HepG2 (cell line): Measurements from ENCODE around the gene STX1B. TPM values are rescaled to one million over a fixed set of nuclear protein-coding genes. Genes with fewer than 3 reads are reported as not detected.

Experiments
- ARNT2 ChIP-seq: sonication (generic); formaldehyde crosslinking; IDR thresholded peaks from 2 replicates; pipeline ENCODE4 v1.8.0; 2022; ENCODE audit warnings: mild to moderate bottlenecking, low read depth, missing genetic modification reagents, moderate library complexity
- ASH2L ChIP-seq: fragments of 300-600, 200-600 bp; sonication (generic); IDR thresholded peaks from 2 replicates; pipeline ENCODE4 v1.7.0; 2017; ENCODE audit warnings: low read depth, mild to moderate bottlenecking, moderate library complexity, mixed read lengths, low read length; ENCODE audit not compliant: insufficient read length
- ELF3 ChIP-seq: IDR thresholded peaks from 2 replicates; pipeline ENCODE4 v1.6.1; 2016; ENCODE audit warnings: missing genetic modification reagents, missing compliant biosample characterization
- ETV6 ChIP-seq: sonication (generic); formaldehyde crosslinking; conservative IDR thresholded peaks from 2 replicates; pipeline ENCODE4 v1.4.0; 2020; ENCODE audit warnings: missing genetic modification reagents
- GABPA ChIP-seq, 2 experiments: IDR thresholded peaks; 2 replicates each; pipeline ENCODE4 v1.6.1; 2011 to 2016; ENCODE audit warnings: low read depth in 2 of 2, low read length in 1 of 2, missing biosample characterization in 1 of 2, missing genetic modification characterization in 1 of 2
- JUN ChIP-seq: sonication (generic); formaldehyde crosslinking; IDR thresholded peaks from 2 replicates; pipeline ENCODE4 v1.4.0; 2020; ENCODE audit warnings: mild to moderate bottlenecking, missing genetic modification reagents
- MEIS1 ChIP-seq: sonication (generic); formaldehyde crosslinking; IDR thresholded peaks from 2 replicates; pipeline ENCODE4 v1.9.0; 2021; ENCODE audit warnings: mild to moderate bottlenecking, missing genetic modification reagents, moderate library complexity, borderline replicate concordance
- NFE2L2 ChIP-seq: fragments of 150-350 bp; IDR thresholded peaks from 2 replicates; pipeline ENCODE4 v1.6.1; 2014; ENCODE audit warnings: low read length
- NFYB ChIP-seq: sonication (generic); formaldehyde crosslinking; IDR thresholded peaks from 2 replicates; pipeline ENCODE4 v1.4.0; 2020; ENCODE audit warnings: missing genetic modification reagents
- NFYC ChIP-seq: IDR thresholded peaks from 2 replicates; pipeline ENCODE4 v1.6.1; 2016; ENCODE audit warnings: missing genetic modification reagents, missing compliant biosample characterization
- PBX2 ChIP-seq: IDR thresholded peaks from 2 replicates; pipeline ENCODE4 v1.6.1; 2016; ENCODE audit warnings: control low read depth
- PHF5A ChIP-seq: IDR thresholded peaks from one replicate; pipeline ENCODE4 v1.6.1; 2018; ENCODE audit warnings: low read depth, missing genetic modification reagents; ENCODE audit not compliant: unreplicated experiment
- REL ChIP-seq: sonication (generic); formaldehyde crosslinking; conservative IDR thresholded peaks from 2 replicates; pipeline ENCODE4 v1.8.0; 2022; ENCODE audit warnings: mild to moderate bottlenecking, missing genetic modification reagents, moderate library complexity
- SP2 ChIP-seq: sonication (generic); formaldehyde crosslinking; IDR thresholded peaks from 2 replicates; pipeline ENCODE4 v1.5.1; 2020; ENCODE audit warnings: mild to moderate bottlenecking, missing genetic modification reagents
- SRSF9 ChIP-seq: fragments of 200-400 bp; formaldehyde crosslinking; IDR thresholded peaks from 2 replicates; pipeline ENCODE4 v1.6.1; 2018; ENCODE audit warnings: borderline replicate concordance, mild to moderate bottlenecking, low read depth, low read length; ENCODE audit not compliant: insufficient read depth, poor library complexity, severe bottlenecking
- TSC22D2 ChIP-seq: sonication (generic); formaldehyde crosslinking; IDR thresholded peaks from 2 replicates; pipeline ENCODE4 v1.5.1; 2020; ENCODE audit warnings: missing genetic modification reagents, mild to moderate bottlenecking, borderline replicate concordance
- ZBTB38 ChIP-seq: sonication (generic); formaldehyde crosslinking; IDR thresholded peaks from 2 replicates; pipeline ENCODE4 v1.5.1; 2020; ENCODE audit warnings: mild to moderate bottlenecking, missing genetic modification reagents
- ZFP36L2 ChIP-seq: sonication (generic); formaldehyde crosslinking; IDR thresholded peaks from 2 replicates; pipeline ENCODE4 v1.4.0; 2020; ENCODE audit warnings: missing genetic modification reagents
- ZHX2 ChIP-seq, 2 experiments: sonication (generic) in 1 of 2; formaldehyde crosslinking in 1 of 2; IDR thresholded peaks; 2 replicates each; pipeline versions ENCODE4 v1.6.1 to v1.9.0; 2014 to 2022; ENCODE audit warnings: antibody characterized with exemption in 1 of 2, borderline replicate concordance in 1 of 2, inconsistent platforms in 1 of 2, low read depth in 1 of 2, missing genetic modification reagents in 1 of 2
- ZMYM3 ChIP-seq: sonication (generic); formaldehyde crosslinking; IDR thresholded peaks from 2 replicates; pipeline ENCODE4 v1.5.1; 2020; ENCODE audit warnings: mild to moderate bottlenecking, missing genetic modification reagents
- ZNF572 ChIP-seq: sonication (generic); formaldehyde crosslinking; IDR thresholded peaks from 2 replicates; pipeline ENCODE4 v1.5.1; 2020; ENCODE audit warnings: mild to moderate bottlenecking, missing genetic modification reagents
- ZNF580 ChIP-seq: IDR thresholded peaks from 2 replicates; pipeline ENCODE4 v1.6.1; 2016; ENCODE audit warnings: low read depth, borderline replicate concordance
- ZNF607 ChIP-seq: sonication (generic); formaldehyde crosslinking; IDR thresholded peaks from 2 replicates; pipeline ENCODE4 v1.5.1; 2020; ENCODE audit warnings: missing genetic modification reagents, mild to moderate bottlenecking, borderline replicate concordance
- polyA plus RNA-seq, 8 experiments: library from polyadenylated mRNA; depleted of rRNA in 3 of 8; stranded (reverse) in 7 of 8; unstranded in 1 of 8; fragments of >200 nt; fragmentation: Illumina TruSeq in 4 of 8; extraction: Trizol in 4 of 8; gene quantifications; 2 replicates each; pipeline versions ENCODE4 v1.2.1 to v1.2.3, GENCODE V29; 2011 to 2016; ENCODE audit warnings: low read depth in 4 of 8, missing spikeins in 1 of 8, mixed read lengths in 1 of 8; ENCODE audit not compliant: insufficient read depth in 1 of 8
- total RNA-seq, 5 experiments: library from RNA; depleted of rRNA; stranded (reverse); fragments of >200 nt; fragmentation: Illumina TruSeq; extraction: Trizol; gene quantifications; 2 replicates each; pipeline ENCODE4 v1.2.3, GENCODE V29; 2016; ENCODE audit warnings: low read depth in 1 of 5

The STX1B gene
- total and polyA plus RNA-seq, 2 of the 13 experiments (the other 11 are each of a cell fraction or from before 2014, with no cell fraction given) = 2.1 to 3.0 TPM

GRCh38 chr16:30947859-30948666 is 62.4 kb downstream of the STX1B start (continued):
- TF ChIP-seq ASH2L (peak; percentile 14), SRSF9 (no peak), ZHX2 (IDR thresholded peaks at IDR 0.05; ENCODE audit: low read depth) (no peak), ZHX2 (CRISPR knock-in tag; IDR thresholded peaks at IDR 0.05; ENCODE audit: borderline replicate concordance) (no peak), NFYB (CRISPR knock-in tag) (peak; percentile 74), ZMYM3 (CRISPR knock-in tag) (no peak), ZFP36L2 (CRISPR knock-in tag) (no peak), GABPA (IDR thresholded peaks at IDR 0.05; ENCODE audit: low read depth, low read length) (no peak), GABPA (CRISPR knock-in tag; IDR thresholded peaks at IDR 0.05; ENCODE audit: low read depth) (no peak), ETV6 (CRISPR knock-in tag) (0 out of 2 replicates have a peak, but pooled peaks have one; percentile 9), ZNF572 (CRISPR knock-in tag) (no peak), ZNF607 (CRISPR knock-in tag) (no peak), ZBTB38 (CRISPR knock-in tag) (peak; percentile 36; the same call in 1 of the 2 replicates), REL (CRISPR knock-in tag) (0 out of 2 replicates have a peak, but pooled peaks have one; percentile 21), PBX2 (peak; percentile 92), PHF5A (CRISPR knock-in tag) (peak; percentile 16), ELF3 (CRISPR knock-in tag) (no peak), NFE2L2 (no peak), SP2 (CRISPR knock-in tag) (peak; percentile 86), JUN (CRISPR knock-in tag) (no peak), MEIS1 (CRISPR knock-in tag) (no peak), ARNT2 (CRISPR knock-in tag) (no peak), TSC22D2 (CRISPR knock-in tag) (no peak), NFYC (CRISPR knock-in tag) (peak; percentile 79), ZNF580 (CRISPR knock-in tag) (no peak)
